ENCODE data around the gene FNDC4.

FNDC4 gene

GRCh38 chr2:27485496-27485895 is 9.5 kb downstream of the FNDC4 start:
- H3K4me3 ChIP-seq (ENCODE audit: low read depth, low read length), result no peak overlapping the region
- DNase-seq (ENCODE audit: low read depth, low spot score), result no peak
- TF ChIP-seq CTCF (IDR thresholded peaks at IDR 0.05; ENCODE audit: low read depth, low read length), result no peak
- in situ Hi-C loops (cut with HindIII; ENCODE audit: low sequenced_read_pairs), result no loop called here

- no peak for TF ChIP-seq CTCF (IDR thresholded peaks at IDR 0.05; ENCODE audit: low read depth, low read length)
- in situ Hi-C loops (cut with HindIII; ENCODE audit: low sequenced_read_pairs), result no loop called here
- DNase-seq (ENCODE audit: low read depth, low spot score), result no peak
- H3K4me3 ChIP-seq (ENCODE audit: low read depth, low read length), result no peak overlapping the region
Measured at GRCh38 chr2:27471961-27472360, 23.0 kb downstream of the FNDC4 start.

GRCh38 chr2:27464443-27464842 is 30.6 kb downstream of the FNDC4 start:
- in situ Hi-C loops (cut with HindIII; ENCODE audit: low sequenced_read_pairs), result no loop called here
- DNase-seq (ENCODE audit: low read depth, low spot score), result no peak
- no peak for TF ChIP-seq CTCF (IDR thresholded peaks at IDR 0.05; ENCODE audit: low read depth, low read length)
- H3K4me3 ChIP-seq (ENCODE audit: low read depth, low read length), result no peak overlapping the region

- in situ Hi-C loops (cut with HindIII; ENCODE audit: low sequenced_read_pairs), result no loop called here
- no peak overlapping the region for H3K4me3 ChIP-seq (ENCODE audit: low read depth, low read length)
- no peak for TF ChIP-seq CTCF (IDR thresholded peaks at IDR 0.05; ENCODE audit: low read depth, low read length)
- no peak for DNase-seq (ENCODE audit: low read depth, low spot score)
Measured at GRCh38 chr2:27461118-27461517, 33.9 kb downstream of the FNDC4 start.

- in situ Hi-C loops (cut with HindIII; ENCODE audit: low sequenced_read_pairs), result no loop called here
- TF ChIP-seq CTCF (IDR thresholded peaks at IDR 0.05; ENCODE audit: low read depth, low read length), result no peak
- no peak overlapping the region for H3K4me3 ChIP-seq (ENCODE audit: low read depth, low read length)
Measured at GRCh38 chr2:27453968-27454367, 41.0 kb downstream of the FNDC4 start.

GRCh38 chr2:27451095-27451494 is 43.9 kb downstream of the FNDC4 start:
- in situ Hi-C loops (cut with HindIII; ENCODE audit: low sequenced_read_pairs), result no loop called here
- H3K4me3 ChIP-seq (ENCODE audit: low read depth, low read length), result no peak overlapping the region
- DNase-seq (ENCODE audit: low read depth, low spot score), result no peak
- no peak for TF ChIP-seq CTCF (IDR thresholded peaks at IDR 0.05; ENCODE audit: low read depth, low read length)

More at GRCh38 chr2:27453968-27454367, 41.0 kb downstream of the FNDC4 start:
- no peak for DNase-seq (ENCODE audit: low read depth, low spot score)

- DNase-seq (ENCODE audit: low read depth, low spot score), result no peak
- TF ChIP-seq CTCF (IDR thresholded peaks at IDR 0.05; ENCODE audit: low read depth, low read length), result no peak
- H3K4me3 ChIP-seq (ENCODE audit: low read depth, low read length), result no peak overlapping the region
- in situ Hi-C loops (cut with HindIII; ENCODE audit: low sequenced_read_pairs), result no loop called here
Measured at GRCh38 chr2:27448381-27448780, 46.6 kb downstream of the FNDC4 start.

Measured in astrocyte of the spinal cord (primary cell).